Spleen (tissue), 7 donors: ENCODE results near the gene UPF2.

Experiments
- POLR2A ChIP-seq, 3 donors: fragments of 450-650 bp; IDR thresholded peaks; one replicate each; pipeline ENCODE4 v1.5.1; 2017; ENCODE audit warnings: antibody characterized with exemption in 3 of 3, mild to moderate bottlenecking in 1 of 3
- TF ChIP-seq, protein P1 (sequence below), 11 experiments: fragments of 200-600 bp in 7 of 11; fragments of 450-650 bp in 4 of 11; sonication (generic) in 4 of 11; IDR thresholded peaks in 8 of 11; conservative IDR thresholded peaks in 3 of 11; 1 replicate in 7 of 11; 2 replicates in 4 of 11; pipeline versions ENCODE4 v1.4.0 to v1.8.0; 2016 to 2021; ENCODE audit warnings: antibody characterized with exemption in 11 of 11, inconsistent platforms in 4 of 11, mild to moderate bottlenecking in 1 of 11
- donor health status: DM: no; HTN: no; CAD: no; lungs with moderate emphysema.
- donor health status: DM: no; HTN: no; CAD: no.
- donor health status: DM: no; HTN: no; CAD: no.

DNA sequence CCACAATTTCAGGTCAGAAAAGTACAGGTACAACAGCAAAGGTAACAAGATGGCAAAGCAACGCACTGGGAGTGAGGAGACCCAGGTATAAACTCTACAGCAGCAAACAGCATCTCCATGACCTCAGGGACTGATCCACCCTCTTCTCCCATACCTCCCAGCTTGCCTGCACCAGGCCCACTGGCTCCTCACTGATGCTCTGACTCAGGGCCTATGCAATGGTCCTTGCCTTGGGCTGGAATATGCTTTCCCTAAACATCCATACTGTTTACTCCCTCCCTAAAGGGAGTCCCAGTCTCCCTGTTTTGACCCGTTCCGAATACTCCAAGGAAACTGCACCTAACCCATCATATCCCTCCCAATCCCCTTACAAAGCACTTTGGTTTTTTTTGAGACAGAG, 60.4 kb downstream of the UPF2 start:
- TF ChIP-seq POLR2A (IDR thresholded peaks at IDR 0.05): no peak
- TF ChIP-seq, protein P1, sequence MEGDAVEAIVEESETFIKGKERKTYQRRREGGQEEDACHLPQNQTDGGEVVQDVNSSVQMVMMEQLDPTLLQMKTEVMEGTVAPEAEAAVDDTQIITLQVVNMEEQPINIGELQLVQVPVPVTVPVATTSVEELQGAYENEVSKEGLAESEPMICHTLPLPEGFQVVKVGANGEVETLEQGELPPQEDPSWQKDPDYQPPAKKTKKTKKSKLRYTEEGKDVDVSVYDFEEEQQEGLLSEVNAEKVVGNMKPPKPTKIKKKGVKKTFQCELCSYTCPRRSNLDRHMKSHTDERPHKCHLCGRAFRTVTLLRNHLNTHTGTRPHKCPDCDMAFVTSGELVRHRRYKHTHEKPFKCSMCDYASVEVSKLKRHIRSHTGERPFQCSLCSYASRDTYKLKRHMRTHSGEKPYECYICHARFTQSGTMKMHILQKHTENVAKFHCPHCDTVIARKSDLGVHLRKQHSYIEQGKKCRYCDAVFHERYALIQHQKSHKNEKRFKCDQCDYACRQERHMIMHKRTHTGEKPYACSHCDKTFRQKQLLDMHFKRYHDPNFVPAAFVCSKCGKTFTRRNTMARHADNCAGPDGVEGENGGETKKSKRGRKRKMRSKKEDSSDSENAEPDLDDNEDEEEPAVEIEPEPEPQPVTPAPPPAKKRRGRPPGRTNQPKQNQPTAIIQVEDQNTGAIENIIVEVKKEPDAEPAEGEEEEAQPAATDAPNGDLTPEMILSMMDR (IDR thresholded peaks at IDR 0.05 in 8 of 11, conservative IDR thresholded peaks at IDR 0.05 in 3 of 11): no peak
